ENCODE measurements around the gene IGSF9. TPM values are rescaled to one million over a fixed set of nuclear protein-coding genes. Genes with fewer than 3 reads are reported as not detected.

Gene IGSF9
- total RNA-seq, 2 experiments from 2014 or later, result 0.07 TPM; not detected in 1

DNA sequence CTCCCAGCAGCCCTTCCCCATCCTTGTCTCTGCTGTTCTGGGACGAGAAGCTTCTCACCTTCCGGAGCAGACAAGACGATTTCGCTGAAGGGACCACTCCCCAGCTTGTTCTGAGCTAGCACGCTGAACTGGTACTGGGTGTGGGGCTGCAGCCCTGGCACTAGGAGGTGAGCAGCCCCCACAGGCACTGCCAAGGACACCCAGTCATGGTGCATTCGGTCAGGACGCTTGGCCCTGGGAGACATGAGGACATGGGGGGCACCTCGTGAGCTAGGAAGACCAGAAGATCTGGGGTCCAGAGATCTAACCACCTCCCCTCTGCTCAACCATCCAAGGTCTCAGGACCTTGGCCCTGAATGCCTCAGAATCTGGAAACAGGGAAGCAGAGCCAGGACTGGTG, 14.8 kb downstream of the IGSF9 start:
- Mint-ChIP-seq H3K27me3 (peaks cover 2% of the 10 kb centered on the region), H3K36me3 (ENCODE audit: low read depth) (no peaks in the 10 kb centered on the region), H3K4me1 (ENCODE audit: low read depth) (peaks cover 13% of the 10 kb centered on the region), H3K9me3 (no peaks in the 10 kb centered on the region), H3K27ac (no peak overlapping the region), H3K4me3 (no peak overlapping the region)
- CTCF ChIA-PET, result interaction anchor here (1.2 to 21.5 kb wide), 3 partner anchors 74 to 117 kb away, joined by 3 to 374 read pairs (median 4); no protein-coding TSS in a partner anchor
- TF ChIP-seq, protein P1, sequence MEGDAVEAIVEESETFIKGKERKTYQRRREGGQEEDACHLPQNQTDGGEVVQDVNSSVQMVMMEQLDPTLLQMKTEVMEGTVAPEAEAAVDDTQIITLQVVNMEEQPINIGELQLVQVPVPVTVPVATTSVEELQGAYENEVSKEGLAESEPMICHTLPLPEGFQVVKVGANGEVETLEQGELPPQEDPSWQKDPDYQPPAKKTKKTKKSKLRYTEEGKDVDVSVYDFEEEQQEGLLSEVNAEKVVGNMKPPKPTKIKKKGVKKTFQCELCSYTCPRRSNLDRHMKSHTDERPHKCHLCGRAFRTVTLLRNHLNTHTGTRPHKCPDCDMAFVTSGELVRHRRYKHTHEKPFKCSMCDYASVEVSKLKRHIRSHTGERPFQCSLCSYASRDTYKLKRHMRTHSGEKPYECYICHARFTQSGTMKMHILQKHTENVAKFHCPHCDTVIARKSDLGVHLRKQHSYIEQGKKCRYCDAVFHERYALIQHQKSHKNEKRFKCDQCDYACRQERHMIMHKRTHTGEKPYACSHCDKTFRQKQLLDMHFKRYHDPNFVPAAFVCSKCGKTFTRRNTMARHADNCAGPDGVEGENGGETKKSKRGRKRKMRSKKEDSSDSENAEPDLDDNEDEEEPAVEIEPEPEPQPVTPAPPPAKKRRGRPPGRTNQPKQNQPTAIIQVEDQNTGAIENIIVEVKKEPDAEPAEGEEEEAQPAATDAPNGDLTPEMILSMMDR (IDR thresholded peaks at IDR 0.05), result no peak
- POLR2A ChIA-PET, result interaction anchor here (1.4 kb wide), 1 partner anchor 15 kb away, joined by 3 read pairs; no protein-coding TSS in a partner anchor
- intact Hi-C loops (cut with micrococcal nuclease), result no loop called here
- ATAC-seq, result no peak
- no peak for DNase-seq

DNA sequence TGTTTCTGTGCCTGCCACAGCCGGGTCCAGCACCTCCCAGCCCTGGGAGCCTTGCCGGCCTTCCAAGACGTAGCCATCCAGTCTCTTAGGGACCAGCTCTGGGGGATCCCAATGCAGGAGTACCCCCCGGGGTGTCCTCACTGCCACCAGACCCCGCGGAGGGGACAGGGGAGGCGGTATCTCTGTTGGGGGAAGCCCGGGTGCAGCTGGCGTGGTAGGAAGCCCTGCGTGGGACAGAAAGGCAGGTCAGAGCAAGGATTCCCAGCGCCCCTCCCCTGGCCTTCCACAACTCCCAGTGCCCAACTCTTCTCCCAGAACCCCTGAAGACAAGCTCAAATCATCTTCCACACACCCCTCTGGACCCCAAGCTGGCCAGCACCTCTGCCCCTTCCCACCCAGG, 15.2 kb downstream of the IGSF9 start:
- TF ChIP-seq, protein P1 (IDR thresholded peaks at IDR 0.05), result no peak
- intact Hi-C loops (cut with micrococcal nuclease), result no loop called here

DNA sequence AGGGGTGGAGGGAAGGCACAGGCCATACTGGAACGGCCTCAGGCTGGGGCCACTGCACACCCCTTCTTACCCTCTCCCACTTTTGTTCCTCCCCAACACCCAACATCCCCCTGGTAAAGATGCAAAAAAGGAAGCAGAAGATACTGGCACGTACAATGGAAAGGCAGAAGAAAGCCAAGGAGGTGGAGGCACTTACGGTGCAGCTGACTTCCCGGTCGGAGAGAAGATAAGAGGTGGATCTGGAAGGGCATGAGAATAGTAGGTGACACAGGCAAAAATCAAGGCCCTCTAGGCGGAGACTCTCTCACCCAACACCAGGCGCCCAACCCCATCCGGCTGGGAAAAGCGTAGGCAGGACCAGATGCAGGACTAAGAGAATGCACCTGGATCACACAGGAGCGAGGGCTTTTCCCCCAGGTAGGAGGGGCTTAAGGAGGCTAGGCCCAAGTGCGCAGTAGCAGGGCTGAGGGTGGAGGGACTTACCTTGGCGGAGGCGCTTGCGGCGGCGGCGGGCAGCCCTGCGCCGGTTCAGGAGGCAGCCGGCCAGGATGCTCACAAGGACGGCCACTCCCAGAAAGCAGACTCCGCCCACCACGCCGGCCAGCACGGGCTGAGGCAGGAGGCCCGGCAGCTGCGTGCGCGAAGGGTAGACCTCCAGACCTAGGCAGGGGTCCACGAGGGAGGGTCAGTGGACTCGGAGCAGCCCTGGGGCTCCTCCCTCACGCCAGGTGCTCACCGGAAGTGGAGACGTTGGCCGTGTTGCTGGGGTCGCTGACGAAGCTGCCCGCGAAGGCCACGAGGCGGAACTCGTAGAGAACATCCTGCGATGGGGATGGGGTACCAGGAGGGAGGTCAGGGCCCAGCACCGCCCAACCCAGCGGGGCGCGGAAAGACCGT, 16.0 kb downstream of the IGSF9 start:
- CTCF ChIA-PET, result interaction anchor here (1.2 to 21.5 kb wide), 3 partner anchors 76 to 118 kb away, joined by 3 to 374 read pairs (median 4); no protein-coding TSS in a partner anchor
- H3K9me3 Mint-ChIP-seq, result no peaks in the 10 kb centered on the region
- POLR2A ChIA-PET, result interaction anchor here (1.4 kb wide), 1 partner anchor 14 kb away, joined by 3 read pairs; no protein-coding TSS in a partner anchor
- H3K4me1 Mint-ChIP-seq (ENCODE audit: low read depth), result peaks cover 15% of the 10 kb centered on the region
- no peaks in the 10 kb centered on the region for H3K27me3 Mint-ChIP-seq
- no peak overlapping the region for H3K4me3 Mint-ChIP-seq
- intact Hi-C loops (cut with micrococcal nuclease), result no loop called here
- ATAC-seq, result no peak
- H3K36me3 Mint-ChIP-seq (ENCODE audit: low read depth), result peaks cover 2% of the 10 kb centered on the region
- TF ChIP-seq, protein P1 (IDR thresholded peaks at IDR 0.05), result no peak
- DNase-seq, result no peak
- no peak overlapping the region for H3K27ac Mint-ChIP-seq

More for the DNA sequence above, 15.2 kb downstream of the IGSF9 start:
- no peak for ATAC-seq
- ChIA-PET POLR2A (interaction anchor here (1.4 kb wide), 1 partner anchor 14 kb away, joined by 3 read pairs; no protein-coding TSS in a partner anchor), CTCF (interaction anchor here (1.2 to 21.5 kb wide), 3 partner anchors 75 to 117 kb away, joined by 3 to 374 read pairs (median 4); no protein-coding TSS in a partner anchor)
- Mint-ChIP-seq H3K9me3 (no peaks in the 10 kb centered on the region), H3K27me3 (peaks cover 2% of the 10 kb centered on the region), H3K4me1 (ENCODE audit: low read depth) (peaks cover 15% of the 10 kb centered on the region), H3K27ac (no peak overlapping the region), H3K36me3 (ENCODE audit: low read depth) (peaks cover 1% of the 10 kb centered on the region), H3K4me3 (no peak overlapping the region)
- no peak for DNase-seq

DNA sequence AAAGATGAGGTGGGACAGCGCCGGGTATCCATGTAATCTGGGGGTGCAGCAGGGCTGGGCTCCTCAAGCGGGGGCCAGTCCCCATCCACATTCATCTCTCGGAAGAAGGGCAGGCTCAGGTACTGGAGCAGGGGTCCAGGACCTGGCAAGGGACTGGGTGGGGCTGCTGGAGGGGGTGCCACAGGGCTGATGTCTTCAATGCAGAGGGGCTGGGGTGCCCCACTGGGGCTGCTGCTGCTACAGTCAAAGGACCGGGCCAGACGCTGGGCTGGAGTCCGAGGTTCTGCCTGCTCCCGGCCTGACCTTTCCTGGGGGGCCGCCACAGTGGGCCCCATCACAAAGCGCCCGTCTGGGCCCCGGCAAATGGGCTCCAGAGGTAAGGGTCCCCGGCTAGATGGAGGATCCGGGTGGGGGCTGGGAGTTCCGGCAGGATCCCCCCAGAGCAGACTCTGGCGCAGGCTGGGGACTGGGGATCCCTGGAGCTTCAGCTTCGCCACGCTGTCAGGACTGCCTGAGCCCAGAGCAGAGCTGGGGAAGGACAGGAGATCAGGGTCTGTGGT, 16.8 kb downstream of the IGSF9 start:
- ATAC-seq (no peak), DNase-seq (no peak)
- ChIA-PET CTCF (interaction anchor here (21.5 kb wide), 1 partner anchor 76 kb away, joined by 374 read pairs; no protein-coding TSS in a partner anchor), POLR2A (no interaction called here)
- Mint-ChIP-seq H3K9me3 (no peaks in the 10 kb centered on the region), H3K4me3 (no peak overlapping the region), H3K36me3 (ENCODE audit: low read depth) (peaks cover 9% of the 10 kb centered on the region), H3K27ac (no peak overlapping the region), H3K4me1 (ENCODE audit: low read depth) (peaks cover 17% of the 10 kb centered on the region), H3K27me3 (no peaks in the 10 kb centered on the region)
- TF ChIP-seq, protein P1 (IDR thresholded peaks at IDR 0.05), result no peak
- intact Hi-C loops (cut with micrococcal nuclease), result no loop called here

Measured in activated CD8-positive, alpha-beta T cell treated with anti-CD3 and anti-CD28 coated beads for 36 hours (primary cell).